ENCODE results near the gene SZRD1. TPM values are rescaled to one million over a fixed set of nuclear protein-coding genes. Genes with fewer than 3 reads are reported as not detected.
"Not testable (repeated sequence)": the region's sequence is repeated elsewhere in the genome, so short reads cannot be mapped to it uniquely, and the experiment has no call there.

SZRD1 gene
- total RNA-seq, 1 donor, result 72.5 TPM

GRCh38 chr1:16338961-16339360, 28.1 kb upstream of the SZRD1 start:
- no peak for DNase-seq (ENCODE audit: low read depth)
- no peak for TF ChIP-seq CTCF (IDR thresholded peaks at IDR 0.05; ENCODE audit: insufficient read depth, low read depth, low read length)
- no peak overlapping the region for H3K4me3 ChIP-seq (ENCODE audit: low read depth, low read length)

- no peak for DNase-seq (ENCODE audit: low read depth)
- TF ChIP-seq CTCF (IDR thresholded peaks at IDR 0.05; ENCODE audit: insufficient read depth, low read depth, low read length), result no peak
- H3K4me3 ChIP-seq (ENCODE audit: low read depth, low read length), result no peak overlapping the region
These were observed 26.4 kb upstream of the SZRD1 start for GRCh38 chr1:16340673-16341072.

GRCh38 chr1:16342331-16343062, 24.5 kb upstream of the SZRD1 start:
- DNase-seq (ENCODE audit: low read depth), result no peak
- H3K4me3 ChIP-seq (ENCODE audit: low read depth, low read length), result no peak overlapping the region
- TF ChIP-seq CTCF (IDR thresholded peaks at IDR 0.05; ENCODE audit: insufficient read depth, low read depth, low read length), result no peak

GRCh38 chr1:16343276-16343675, 23.8 kb upstream of the SZRD1 start:
- H3K4me3 ChIP-seq (ENCODE audit: low read depth, low read length); DNase-seq (ENCODE audit: low read depth): not testable (repeated sequence)

- TF ChIP-seq CTCF (IDR thresholded peaks at IDR 0.05; ENCODE audit: insufficient read depth, low read depth, low read length), result no peak
- DNase-seq (ENCODE audit: low read depth), result peak; percentile 94
- no peak overlapping the region for H3K4me3 ChIP-seq (ENCODE audit: low read depth, low read length)
These were observed 18.4 kb upstream of the SZRD1 start for GRCh38 chr1:16348414-16349182.

GRCh38 chr1:16349847-16350406, 17.1 kb upstream of the SZRD1 start:
- TF ChIP-seq CTCF (IDR thresholded peaks at IDR 0.05; ENCODE audit: insufficient read depth, low read depth, low read length), result no peak
- peak; percentile 42 for DNase-seq (ENCODE audit: low read depth)
- H3K4me3 ChIP-seq (ENCODE audit: low read depth, low read length), result no peak overlapping the region

- no peak for TF ChIP-seq CTCF (IDR thresholded peaks at IDR 0.05; ENCODE audit: insufficient read depth, low read depth, low read length)
- H3K4me3 ChIP-seq (ENCODE audit: low read depth, low read length), result peak overlapping the region; percentile 82
- peak; percentile 56 for DNase-seq (ENCODE audit: low read depth)
These were observed 15.5 kb upstream of the SZRD1 start for GRCh38 chr1:16351456-16351993.

Measured in fibroblast of villous mesenchyme (primary cell).